Prostate gland (tissue), 2 donors: ENCODE results near the gene FBXL3. TPM values are rescaled to one million over a fixed set of nuclear protein-coding genes. Genes with fewer than 3 reads are reported as not detected.

Experiments
- DNase-seq: peaks from one replicate; pipeline ENCODE4 v3.0.0-alpha.2; 2019; ENCODE audit warnings: low spot score
- H3K27ac ChIP-seq, 2 donors: fragments of 200-600 bp; sonication (generic); 2 replicates each; pipeline ENCODE4 v1.5.1; 2017 to 2019
- H3K27me3 ChIP-seq: fragments of 200-600 bp; sonication (generic); replicated peaks from 2 replicates; pipeline ENCODE4 v1.5.1; 2019; ENCODE audit not compliant: insufficient read depth
- H3K36me3 ChIP-seq, 2 donors: fragments of 200-600 bp; sonication (generic); 1 replicate in 1 of 2; 2 replicates in 1 of 2; pipeline versions ENCODE4 v1.5.1 to v1.8.1; 2017 to 2019
- H3K4me1 ChIP-seq: fragments of 200-600 bp; sonication (generic); replicated peaks from 2 replicates; pipeline ENCODE4 v1.5.1; 2019
- H3K4me3 ChIP-seq, 2 donors: fragments of 200-600 bp; sonication (generic); 2 replicates each; pipeline ENCODE4 v1.5.1; 2017 to 2019
- H3K9me3 ChIP-seq: fragments of 200-600 bp; sonication (generic); 2 replicates; pipeline ENCODE4 v1.5.1; 2017
- CTCF ChIP-seq, 4 experiments: fragments of 200-600 bp in 2 of 4; fragments of 450-650 bp in 2 of 4; sonication (generic) in 2 of 4; IDR thresholded peaks; 1 replicate in 3 of 4; 2 replicates in 1 of 4; pipeline ENCODE4 v1.5.1; 2016 to 2019; ENCODE audit warnings: antibody characterized with exemption in 4 of 4, mild to moderate bottlenecking in 2 of 4, moderate library complexity in 2 of 4
- POLR2A ChIP-seq: fragments of 450-650 bp; IDR thresholded peaks from one replicate; pipeline ENCODE4 v1.6.1; 2016; ENCODE audit warnings: antibody characterized with exemption, mild to moderate bottlenecking
- POLR2AphosphoS5 ChIP-seq: sonication (generic); formaldehyde crosslinking; IDR thresholded peaks from one replicate; pipeline ENCODE4 v1.6.1; 2017; ENCODE audit warnings: antibody characterized with exemption
- WGBS: methylation state at CpG from one replicate; pipeline ENCODE4 v1.1.5; 2018; 5-methylcytosine and 5-hydroxymethylcytosine counted together
- intact Hi-C: fragments of 100-400 bp; cut with DNase I; formaldehyde crosslinking; loops from one replicate; pipeline ENCODE4 v1.14.2; 2022
- total RNA-seq, 2 donors: library from RNA; depleted of rRNA; stranded (reverse); fragments of >200 nt; gene quantifications; one replicate each; pipeline ENCODE4 v1.1.0, GENCODE V29; 2016

FBXL3 gene
- total RNA-seq, 2 donors from 2014 or later: 85.6 to 113 TPM

GRCh38 chr13:76973920-76974617, 52.9 kb downstream of the FBXL3 start:
- Histone ChIP-seq H3K36me3 (no peaks in the 10 kb centered on the region), H3K27ac (no peak overlapping the region), H3K27me3 (no peaks in the 10 kb centered on the region), H3K9me3 (no peaks in the 10 kb centered on the region), H3K4me3 (no peak overlapping the region), H3K4me1 (no peaks in the 10 kb centered on the region)
- no peak for DNase-seq
- intact Hi-C loops: no loop called here
- WGBS: 86% methylated on average over 6 of the region's 6 CpGs
- TF ChIP-seq CTCF (IDR thresholded peaks at IDR 0.05) (no peak), POLR2A (no peak), POLR2AphosphoS5 (no peak)

- WGBS: 73% methylated on average over 19 of the region's 19 CpGs
- TF ChIP-seq POLR2A: no peak
- TF ChIP-seq POLR2AphosphoS5: no peak
- no peak for TF ChIP-seq CTCF (IDR thresholded peaks at IDR 0.05)
- Histone ChIP-seq H3K27me3 (no peaks in the 10 kb centered on the region), H3K4me3 (no peak overlapping the region), H3K9me3 (no peaks in the 10 kb centered on the region), H3K4me1 (no peaks in the 10 kb centered on the region), H3K36me3 (no peaks in the 10 kb centered on the region), H3K27ac (no peak overlapping the region)
- intact Hi-C loops: no loop called here
- DNase-seq: no peak
Observed at GRCh38 chr13:76971851-76972829, 54.8 kb downstream of the FBXL3 start.

DNA sequence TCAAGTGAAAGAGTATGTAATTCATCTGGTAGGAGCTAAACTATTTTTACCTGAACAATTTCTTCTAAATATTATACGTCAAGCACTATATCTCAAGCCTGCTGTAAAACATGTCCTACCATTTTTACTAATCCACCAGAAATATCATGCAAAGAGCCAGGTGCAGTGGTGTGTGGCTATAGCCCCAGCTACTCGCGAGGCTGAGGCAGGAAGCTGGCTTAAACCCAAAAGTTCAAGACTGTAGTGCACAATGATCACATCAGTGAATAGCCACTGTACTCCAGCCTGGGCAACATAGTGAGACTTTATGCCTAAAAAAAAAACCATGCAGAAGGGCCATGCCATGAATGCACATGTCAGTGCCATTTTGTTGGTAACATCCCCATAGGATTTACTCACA, 55.7 kb downstream of the FBXL3 start:
- TF ChIP-seq POLR2A: no peak
- TF ChIP-seq POLR2AphosphoS5: no peak
- no peak for TF ChIP-seq CTCF (IDR thresholded peaks at IDR 0.05)
- Histone ChIP-seq H3K27ac (no peak overlapping the region), H3K4me1 (no peaks in the 10 kb centered on the region), H3K27me3 (no peaks in the 10 kb centered on the region), H3K9me3 (no peaks in the 10 kb centered on the region), H3K36me3 (no peaks in the 10 kb centered on the region), H3K4me3 (no peak overlapping the region)
- 67% methylated on average over 3 of the region's 3 CpGs for WGBS
- DNase-seq: no peak
- intact Hi-C loops: no loop called here

DNA sequence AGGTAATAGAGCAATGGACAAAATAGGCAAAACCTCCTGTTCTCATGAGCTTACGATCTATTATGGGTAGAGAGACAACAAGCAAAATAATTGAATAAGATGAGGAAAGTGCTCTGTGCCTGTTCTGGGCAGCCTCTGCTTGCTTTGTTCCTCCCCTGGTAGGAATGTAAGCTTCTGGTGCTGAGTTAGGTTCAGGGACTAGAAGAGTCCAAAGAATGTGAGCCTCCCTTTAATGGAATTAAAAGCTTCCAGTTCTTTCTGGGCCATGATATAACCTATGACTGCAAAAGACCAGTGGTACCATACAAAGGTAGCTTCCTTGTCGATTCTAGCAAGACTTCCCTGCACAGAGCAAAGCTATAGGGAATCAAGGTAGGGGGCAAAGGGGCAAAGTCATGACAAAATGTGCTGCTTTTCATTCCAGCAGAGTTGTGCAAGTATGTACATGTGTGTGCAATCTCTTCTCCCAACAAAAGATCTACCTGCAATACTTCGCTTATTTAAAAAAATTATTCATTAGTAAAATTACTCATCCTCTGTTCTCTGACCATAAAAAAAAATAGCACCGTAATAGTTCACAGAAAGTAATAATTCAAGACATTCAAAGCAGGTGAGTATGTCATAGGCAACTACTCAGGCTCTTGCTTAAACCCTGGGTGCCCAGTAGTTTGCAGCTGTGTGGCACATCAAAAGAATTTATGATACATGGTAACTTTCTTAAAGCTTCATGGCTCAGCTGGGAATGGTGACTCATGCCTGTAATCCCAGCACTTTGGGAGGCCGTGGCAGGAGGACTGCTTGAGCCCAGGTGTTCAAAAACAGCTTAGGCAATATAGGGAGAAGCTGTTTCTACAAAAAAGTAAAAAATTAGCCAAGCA, 57.2 kb downstream of the FBXL3 start:
- no peak for DNase-seq
- 73% methylated on average over 5 of the region's 5 CpGs for WGBS

More for the DNA sequence above, 57.2 kb downstream of the FBXL3 start:
- H3K27me3 ChIP-seq: no peaks in the 10 kb centered on the region
- H3K27ac ChIP-seq: no peak overlapping the region
- H3K4me1 ChIP-seq: no peaks in the 10 kb centered on the region
- intact Hi-C loops: no loop called here
- no peak overlapping the region for H3K4me3 ChIP-seq
- H3K9me3 ChIP-seq: no peaks in the 10 kb centered on the region
- H3K36me3 ChIP-seq: no peaks in the 10 kb centered on the region
- TF ChIP-seq POLR2A: no peak
- no peak for TF ChIP-seq POLR2AphosphoS5
- TF ChIP-seq CTCF (IDR thresholded peaks at IDR 0.05): no peak
